Measurements from ENCODE around the gene DEDD. TPM values are rescaled to one million over a fixed set of nuclear protein-coding genes. Genes with fewer than 3 reads are reported as not detected.

DEDD gene
- total RNA-seq, 1 experiment from 2014 or later, result 44.7 TPM

DNA sequence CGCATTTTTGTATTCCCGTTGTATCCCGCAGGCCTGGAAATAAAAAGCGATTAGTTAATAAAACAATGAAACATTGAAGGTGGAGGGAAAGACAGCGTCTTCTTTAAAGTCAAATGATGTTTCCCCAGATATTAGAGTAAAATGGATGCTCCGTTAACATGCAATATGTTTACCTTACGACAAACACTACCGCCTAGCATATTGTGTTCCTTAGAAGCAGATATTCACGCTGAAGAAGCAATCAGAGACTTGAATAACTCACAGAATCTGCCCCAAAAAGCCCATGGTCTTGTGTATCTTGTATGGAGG lies 45.4 kb upstream of the DEDD start:
- H2AK5ac ChIP-seq (ENCODE audit: insufficient read length, low read length), result no peak overlapping the region
- H3K36me3 Mint-ChIP-seq (ENCODE audit: insufficient read depth in 1 of 3, low read depth in 3 of 3), result peaks cover 9 to 32% (median 29%) of the 10 kb centered on the region in 3 experiments; a peak in 6 of 7 replicates
- H3K4me1 Mint-ChIP-seq, result peaks cover 19 to 21% of the 10 kb centered on the region in 2 experiments
- no peak overlapping the region for H3K14ac ChIP-seq (ENCODE audit: insufficient read depth, low read length)
- H3K4ac ChIP-seq (ENCODE audit: low read depth, low read length), result no peak overlapping the region
- H3K9me3 Mint-ChIP-seq, result no peaks in the 10 kb centered on the region
- H3K9ac ChIP-seq (ENCODE audit: extremely low read depth, insufficient read length, low read length), result no peak overlapping the region
- no peak overlapping the region for H2BK20ac ChIP-seq (ENCODE audit: low read depth, low read length, poor library complexity, severe bottlenecking)
- H3K18ac ChIP-seq (ENCODE audit: insufficient read length, low read depth, low read length), result no peak overlapping the region
- H3K27me3 Mint-ChIP-seq (ENCODE audit: low read depth), result peaks cover 3% of the 10 kb centered on the region
- no peak overlapping the region for H3K27ac ChIP-seq (ENCODE audit: insufficient read length, low read depth, low read length)
- no peak overlapping the region for H2BK12ac ChIP-seq (ENCODE audit: insufficient read length, low read depth, low read length)
- peak overlapping the region; percentile 76 for H3K4me2 ChIP-seq (ENCODE audit: insufficient read depth, insufficient read length, low read length)
- DNase-seq, result no peak
- H3K79me2 ChIP-seq (ENCODE audit: insufficient read depth, low read length), result no peaks in the 10 kb centered on the region
- H2AFZ ChIP-seq (ENCODE audit: low read length), result no peak overlapping the region
- no peak overlapping the region for H3K56ac ChIP-seq (ENCODE audit: insufficient read length, low read depth, low read length)
- WGBS (ENCODE audit: extremely low coverage, insufficient read length, low lambda C conversion rate), result no CpG with 5 or more reads among the region's 9 CpGs
- no peaks in the 10 kb centered on the region for H3K79me1 ChIP-seq (ENCODE audit: insufficient read depth, low read depth, low read length, poor library complexity, severe bottlenecking)
- peaks cover 6% of the 10 kb centered on the region for H3K23me2 ChIP-seq (ENCODE audit: insufficient read length, low read depth, low read length, poor library complexity, severe bottlenecking)
- H3K4me1 ChIP-seq (ENCODE audit: insufficient read depth, low read length), result no peaks in the 10 kb centered on the region; the same call in 1 of the 2 replicates
- no peak overlapping the region for H4K91ac ChIP-seq (ENCODE audit: insufficient read length, low read depth, low read length)
- peak overlapping the region; percentile 99 to 100 (median 100); a peak in 4 of 7 replicates for H3K27ac Mint-ChIP-seq
- no peak overlapping the region for H4K8ac ChIP-seq (replicated peaks; ENCODE audit: insufficient read length, low read depth, low read length)
- H4K5ac ChIP-seq (ENCODE audit: insufficient read length, low read depth, low read length), result no peak overlapping the region
- H3K9me3 ChIP-seq (ENCODE audit: control insufficient read depth, low read depth, low read length), result no peaks in the 10 kb centered on the region
- no peak overlapping the region for H2BK5ac ChIP-seq (ENCODE audit: insufficient read length, low read length)
- TF ChIP-seq, protein P1, sequence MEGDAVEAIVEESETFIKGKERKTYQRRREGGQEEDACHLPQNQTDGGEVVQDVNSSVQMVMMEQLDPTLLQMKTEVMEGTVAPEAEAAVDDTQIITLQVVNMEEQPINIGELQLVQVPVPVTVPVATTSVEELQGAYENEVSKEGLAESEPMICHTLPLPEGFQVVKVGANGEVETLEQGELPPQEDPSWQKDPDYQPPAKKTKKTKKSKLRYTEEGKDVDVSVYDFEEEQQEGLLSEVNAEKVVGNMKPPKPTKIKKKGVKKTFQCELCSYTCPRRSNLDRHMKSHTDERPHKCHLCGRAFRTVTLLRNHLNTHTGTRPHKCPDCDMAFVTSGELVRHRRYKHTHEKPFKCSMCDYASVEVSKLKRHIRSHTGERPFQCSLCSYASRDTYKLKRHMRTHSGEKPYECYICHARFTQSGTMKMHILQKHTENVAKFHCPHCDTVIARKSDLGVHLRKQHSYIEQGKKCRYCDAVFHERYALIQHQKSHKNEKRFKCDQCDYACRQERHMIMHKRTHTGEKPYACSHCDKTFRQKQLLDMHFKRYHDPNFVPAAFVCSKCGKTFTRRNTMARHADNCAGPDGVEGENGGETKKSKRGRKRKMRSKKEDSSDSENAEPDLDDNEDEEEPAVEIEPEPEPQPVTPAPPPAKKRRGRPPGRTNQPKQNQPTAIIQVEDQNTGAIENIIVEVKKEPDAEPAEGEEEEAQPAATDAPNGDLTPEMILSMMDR (conservative IDR thresholded peaks at IDR 0.05), result no peak
- H3K23ac ChIP-seq (ENCODE audit: insufficient read length, low read depth, low read length), result no peak overlapping the region
- H4K20me1 ChIP-seq (ENCODE audit: control insufficient read depth, insufficient read depth, insufficient read length), result no peaks in the 10 kb centered on the region
- H3T11ph ChIP-seq (ENCODE audit: low read length), result no peak overlapping the region
- H3K27me3 ChIP-seq (ENCODE audit: insufficient read depth, low read length), result no peaks in the 10 kb centered on the region
- H2BK120ac ChIP-seq (ENCODE audit: low read depth, low read length, poor library complexity, severe bottlenecking), result no peak overlapping the region
- H3K4me3 Mint-ChIP-seq, result peak overlapping the region; percentile 93 to 100
- no peak overlapping the region for H2BK15ac ChIP-seq (ENCODE audit: low read depth, low read length)
